HEK293T (cell line): ENCODE data around the gene SUCNR1.
A peak's percentile ranks its signal among the peaks of the same experiment; 100 is the strongest.
"Not testable (repeated sequence)": the region's sequence is repeated elsewhere in the genome, so short reads cannot be mapped to it uniquely, and the experiment has no call there.

Experiments
- CTCF ChIA-PET: fragments of 350-600 bp; formaldehyde crosslinking; extraction: SDS; loops from one replicate; lab custom pipeline; 2021; ENCODE audit warnings: antibody characterized with exemption, inconsistent platforms; lab: Yijun Ruan, JAX
- POLR2A ChIA-PET: fragments of 350-600 bp; formaldehyde crosslinking; extraction: SDS; loops from one replicate; lab custom pipeline; 2020; ENCODE audit warnings: antibody characterized with exemption, inconsistent platforms; lab: Yijun Ruan, JAX
- DNase-seq: peaks from one replicate; pipeline ENCODE4 v3.0.0; 2012; ENCODE audit warnings: mixed read lengths; ENCODE audit errors: extremely low spot score
- ARNT ChIP-seq: fragments of 450-650 bp; IDR thresholded peaks from 2 replicates; pipeline ENCODE4 v1.6.1; 2017; ENCODE audit warnings: mild to moderate bottlenecking
- BHLHE40 ChIP-seq: fragments of 450-650 bp; IDR thresholded peaks from 2 replicates; pipeline ENCODE4 v1.6.1; 2016; ENCODE audit warnings: mild to moderate bottlenecking, moderate library complexity, borderline replicate concordance
- CTBP1 ChIP-seq: fragments of 450-650 bp; IDR thresholded peaks from 2 replicates; pipeline ENCODE4 v1.6.1; 2016; ENCODE audit warnings: borderline replicate concordance
- ELF4 ChIP-seq: fragments of 450-650 bp; IDR thresholded peaks from 2 replicates; pipeline ENCODE4 v1.6.1; 2017; ENCODE audit warnings: antibody characterized with exemption
- FOXA1 ChIP-seq: fragments of 450-650 bp; IDR thresholded peaks from 2 replicates; pipeline ENCODE4 v1.6.1; 2016; ENCODE audit warnings: mild to moderate bottlenecking
- FOXK2 ChIP-seq: fragments of 450-650 bp; IDR thresholded peaks from 2 replicates; pipeline ENCODE4 v1.6.1; 2016; ENCODE audit warnings: mild to moderate bottlenecking
- FOXM1 ChIP-seq: fragments of 450-650 bp; IDR thresholded peaks from 2 replicates; pipeline ENCODE4 v1.6.1; 2017; ENCODE audit warnings: mild to moderate bottlenecking, borderline replicate concordance
- HDGF ChIP-seq: fragments of 450-650 bp; IDR thresholded peaks from 2 replicates; pipeline ENCODE4 v1.6.1; 2017; ENCODE audit warnings: antibody characterized with exemption, borderline replicate concordance
- L3MBTL2 ChIP-seq: fragments of 450-650 bp; conservative IDR thresholded peaks from 2 replicates; pipeline ENCODE4 v1.6.1; 2016; ENCODE audit warnings: mild to moderate bottlenecking
- LEF1 ChIP-seq: fragments of 450-650 bp; IDR thresholded peaks from 2 replicates; pipeline ENCODE4 v1.6.1; 2017; ENCODE audit warnings: mild to moderate bottlenecking, borderline replicate concordance
- NFRKB ChIP-seq: fragments of 450-650 bp; IDR thresholded peaks from 2 replicates; pipeline ENCODE4 v1.6.1; 2016; ENCODE audit warnings: mild to moderate bottlenecking, moderate library complexity
- PKNOX1 ChIP-seq: fragments of 450-650 bp; IDR thresholded peaks from 2 replicates; pipeline ENCODE4 v1.6.1; 2016
- SP1 ChIP-seq: fragments of 450-650 bp; IDR thresholded peaks from 2 replicates; pipeline ENCODE4 v1.6.1; 2017
- SUZ12 ChIP-seq: fragments of 450-650 bp; IDR thresholded peaks from 2 replicates; pipeline ENCODE4 v1.6.1; 2016; ENCODE audit warnings: mild to moderate bottlenecking
- TARDBP ChIP-seq: fragments of 450-650 bp; IDR thresholded peaks from 2 replicates; pipeline ENCODE4 v1.6.1; 2016
- ZNF384 ChIP-seq: fragments of 450-650 bp; IDR thresholded peaks from 2 replicates; pipeline ENCODE4 v1.6.1; 2016

Gene SUCNR1

GRCh38 chr3:151869181-151869580 is 4.3 kb upstream of the SUCNR1 start:
- TF ChIP-seq SUZ12 (no peak), FOXA1 (no peak), CTBP1 (no peak), L3MBTL2 (no peak), LEF1 (no peak), TARDBP (no peak), ELF4 (no peak), HDGF (no peak), ZNF384 (no peak), NFRKB (no peak), BHLHE40 (no peak), FOXM1 (no peak), FOXK2 (no peak), PKNOX1 (no peak), SP1 (no peak), ARNT (no peak)
- CTCF ChIA-PET = no interaction called here
- POLR2A ChIA-PET = no interaction called here
- no peak for DNase-seq

- TF ChIP-seq SP1 = no peak
- ChIA-PET CTCF (no interaction called here), POLR2A (no interaction called here)
- DNase-seq = no peak
These were observed 1.6 kb upstream of the SUCNR1 start for GRCh38 chr3:151871639-151872468.

GRCh38 chr3:151874079-151874478 is 636 bp downstream of the SUCNR1 start:
- POLR2A ChIA-PET, DNase-seq, CTCF ChIA-PET: not testable (repeated sequence)

GRCh38 chr3:151875759-151876158 is 2.3 kb downstream of the SUCNR1 start:
- ChIA-PET POLR2A (no interaction called here), CTCF (no interaction called here)
- no peak for DNase-seq
- TF ChIP-seq NFRKB (no peak), SUZ12 (no peak), LEF1 (no peak), FOXA1 (no peak), HDGF (no peak), ZNF384 (no peak), TARDBP (no peak), FOXK2 (no peak), ELF4 (no peak), SP1 (no peak), ARNT (no peak), PKNOX1 (no peak), CTBP1 (no peak), L3MBTL2 (no peak), BHLHE40 (no peak)

More at GRCh38 chr3:151874079-151874478, 636 bp downstream of the SUCNR1 start:
- TF ChIP-seq PKNOX1 = 0 out of 2 replicates have a peak, but pooled peaks have one; percentile 8

GRCh38 chr3:151877269-151877668 is 3.8 kb downstream of the SUCNR1 start:
- ChIA-PET POLR2A (no interaction called here), CTCF (no interaction called here)
- no peak for DNase-seq
- TF ChIP-seq SP1 (no peak), TARDBP (no peak), CTBP1 (no peak), HDGF (no peak), NFRKB (no peak), SUZ12 (no peak), FOXA1 (no peak), FOXM1 (no peak), PKNOX1 (no peak), ZNF384 (no peak), ELF4 (no peak), ARNT (no peak), L3MBTL2 (no peak), BHLHE40 (no peak), FOXK2 (no peak)

GRCh38 chr3:151878465-151878864 is 5.0 kb downstream of the SUCNR1 start:
- DNase-seq = no peak
- ChIA-PET POLR2A (no interaction called here), CTCF (no interaction called here)
- TF ChIP-seq FOXA1 (no peak), L3MBTL2 (no peak), PKNOX1 (no peak), TARDBP (no peak), HDGF (no peak), ARNT (no peak), CTBP1 (no peak), SP1 (no peak), BHLHE40 (no peak), SUZ12 (no peak), LEF1 (no peak), ELF4 (no peak), NFRKB (no peak), ZNF384 (no peak)
